Choroid plexus epithelial cell (primary cell): ENCODE results near the gene LRP2.
A peak's percentile ranks its signal among the peaks of the same experiment; 100 is the strongest.
"Not testable (repeated sequence)": the region's sequence is repeated elsewhere in the genome, so short reads cannot be mapped to it uniquely, and the experiment has no call there.

Experiments used
- DNase-seq: peaks from one replicate; pipeline ENCODE4 v3.0.0-alpha.2; 2010; ENCODE audit warnings: low read depth
- H3K4me3 ChIP-seq: 2 replicates; pipeline ENCODE4 v1.5.1; 2011; ENCODE audit warnings: low read depth, mild to moderate bottlenecking, control low read depth, low read length, moderate library complexity
- CTCF ChIP-seq: conservative IDR thresholded peaks from 2 replicates; pipeline ENCODE4 v1.5.1; 2011; ENCODE audit warnings: low read depth, mild to moderate bottlenecking, control low read depth, inconsistent platforms, low read length, moderate library complexity

The LRP2 gene

GRCh38 chr2:169141713-169142352 lies 220.5 kb downstream of the LRP2 start:
- H3K4me3 ChIP-seq = no peak overlapping the region
- peak; percentile 96 for TF ChIP-seq CTCF

GRCh38 chr2:169139993-169140767 lies 222.2 kb downstream of the LRP2 start:
- no peak for TF ChIP-seq CTCF
- DNase-seq = no peak
- H3K4me3 ChIP-seq = no peak overlapping the region

More at GRCh38 chr2:169141713-169142352, 220.5 kb downstream of the LRP2 start:
- DNase-seq = peak; percentile 74

DNA sequence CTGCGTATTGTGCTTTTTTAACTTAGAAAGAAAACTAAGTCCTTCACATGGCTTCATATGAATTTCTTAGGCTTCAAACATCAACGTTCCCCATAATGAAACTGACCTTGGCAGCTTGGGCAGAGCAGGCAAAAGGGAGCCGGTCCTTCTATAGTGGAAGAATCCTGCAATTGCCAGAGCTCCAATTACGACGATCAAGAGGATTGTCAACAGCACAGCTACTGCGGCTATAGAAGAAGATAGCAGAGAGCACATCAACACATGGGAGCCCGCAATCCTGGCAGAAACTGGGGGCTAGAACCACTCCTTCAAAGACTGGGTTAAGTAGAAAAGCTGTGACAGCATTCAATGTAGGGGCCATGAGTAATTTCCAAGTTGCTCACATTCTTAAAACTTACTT lies 223.2 kb downstream of the LRP2 start:
- DNase-seq = no peak
- no peak for TF ChIP-seq CTCF
- no peak overlapping the region for H3K4me3 ChIP-seq

GRCh38 chr2:169137924-169138323 lies 224.4 kb downstream of the LRP2 start:
- H3K4me3 ChIP-seq = no peak overlapping the region
- no peak for TF ChIP-seq CTCF
- DNase-seq = no peak

DNA sequence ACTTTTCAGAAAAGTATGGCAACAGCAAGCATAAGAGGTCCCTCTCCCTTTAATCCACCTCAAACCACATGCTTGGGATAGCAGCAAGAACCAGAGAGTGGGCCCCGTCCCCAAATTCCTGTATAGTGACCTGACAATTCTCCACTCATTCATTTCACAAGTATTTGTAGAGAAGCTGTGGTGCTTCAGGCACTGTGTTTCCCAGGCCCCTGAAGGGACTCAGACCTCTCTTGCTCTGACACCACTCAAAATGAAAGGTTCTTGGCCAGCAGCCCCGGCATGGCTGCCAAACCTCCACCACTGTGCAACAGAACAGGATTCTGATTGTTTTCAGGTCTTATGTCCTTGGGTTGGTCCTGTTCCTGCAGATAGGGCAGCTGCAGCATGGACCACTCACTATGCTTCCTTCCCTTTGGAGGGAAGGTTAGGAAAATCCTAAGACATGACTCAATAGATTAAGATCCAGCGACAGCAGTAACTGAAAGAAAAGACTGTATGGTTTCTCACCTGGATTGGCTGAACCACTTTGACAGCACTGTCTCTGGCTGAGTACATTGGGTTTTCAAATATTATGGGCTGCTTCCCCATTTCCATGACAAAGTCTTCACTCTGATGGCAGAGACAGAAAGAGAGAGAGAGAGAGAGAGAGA lies 225.3 kb downstream of the LRP2 start:
- TF ChIP-seq CTCF = no peak
- no peak for DNase-seq
- H3K4me3 ChIP-seq = no peak overlapping the region

DNA sequence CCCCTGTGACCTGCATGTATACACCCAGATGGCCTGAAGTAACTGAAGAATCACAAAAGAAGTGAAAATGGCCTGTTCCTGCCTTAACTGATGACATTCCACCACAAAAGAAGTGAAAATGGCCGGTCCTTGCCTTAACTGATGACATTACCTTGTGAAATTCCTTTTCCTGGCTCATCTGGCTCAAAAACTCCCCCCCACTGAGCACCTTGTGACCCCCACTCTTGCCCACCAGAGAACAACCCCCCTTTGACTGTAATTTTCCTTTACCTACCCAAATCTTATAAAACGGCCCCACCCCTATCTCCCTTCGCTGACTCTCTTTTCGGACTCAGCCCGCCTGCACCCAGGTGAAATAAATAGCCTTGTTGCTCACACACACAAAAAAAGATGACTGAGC lies 225.9 kb downstream of the LRP2 start:
- not testable (repeated sequence) for H3K4me3 ChIP-seq, DNase-seq

DNA sequence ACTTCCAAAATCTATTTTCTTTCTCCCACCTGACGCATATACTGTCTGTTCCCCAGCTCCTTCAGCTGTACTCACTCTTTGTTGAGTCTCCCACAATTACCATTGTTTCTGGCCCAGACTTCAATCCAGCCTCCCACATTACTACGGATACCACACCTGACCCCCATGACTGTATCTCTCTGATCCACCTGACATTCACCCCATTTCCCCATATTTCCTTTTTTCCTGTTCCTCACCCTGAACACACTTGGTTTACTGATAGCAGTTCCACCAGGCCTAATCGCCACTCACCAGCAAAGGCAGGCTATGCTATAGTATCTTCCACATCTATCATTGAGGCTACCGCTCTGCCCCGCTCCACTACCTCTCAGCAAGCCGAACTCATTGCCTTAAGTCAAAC lies 228.1 kb downstream of the LRP2 start:
- not testable (repeated sequence) for H3K4me3 ChIP-seq, DNase-seq
